Calu3 (cell line): ENCODE results near the gene PMPCA. TPM values are rescaled to one million over a fixed set of nuclear protein-coding genes. Genes with fewer than 3 reads are reported as not detected.

Experiments
- BruUV-seq: library from RNA; stranded (reverse); fragments of 400-500 nt; replicated peaks from 2 replicates; lab custom pipeline; 2021; lab: Mats Ljungman, UMichigan
- CTCF ChIA-PET: fragments of 300-600 bp; sonication (Branson Sonifier 250); formaldehyde crosslinking; loops from one replicate; lab custom pipeline; 2022; ENCODE audit warnings: antibody characterized with exemption; lab: Charles Lee
- DNase-seq: peaks from one replicate; pipeline ENCODE4 v3.0.0; 2022
- H3K27ac Mint-ChIP-seq: one replicate; pipeline ENCODE4 v1.8.0; 2022; ENCODE audit warnings: mixed read lengths; ENCODE audit not compliant: unreplicated experiment
- H3K27me3 Mint-ChIP-seq: one replicate; pipeline ENCODE4 v1.8.0; 2022; ENCODE audit warnings: mixed read lengths; ENCODE audit not compliant: unreplicated experiment
- H3K36me3 Mint-ChIP-seq: one replicate; pipeline ENCODE4 v1.8.0; 2022; ENCODE audit warnings: mild to moderate bottlenecking, moderate library complexity, mixed read lengths; ENCODE audit not compliant: insufficient read depth, unreplicated experiment
- H3K4me1 Mint-ChIP-seq: one replicate; pipeline ENCODE4 v1.8.0; 2022; ENCODE audit warnings: mild to moderate bottlenecking, low read depth, mixed read lengths; ENCODE audit not compliant: unreplicated experiment
- H3K4me3 Mint-ChIP-seq: one replicate; pipeline ENCODE4 v1.8.0; 2022; ENCODE audit warnings: mild to moderate bottlenecking, low read depth, moderate library complexity, mixed read lengths; ENCODE audit not compliant: unreplicated experiment
- H3K9me3 Mint-ChIP-seq: one replicate; pipeline ENCODE4 v1.8.0; 2022; ENCODE audit warnings: low read depth, mixed read lengths; ENCODE audit not compliant: unreplicated experiment
- CTCF ChIP-seq: fragments of 200-600 bp; IDR thresholded peaks from one replicate; pipeline ENCODE4 v1.8.0; 2022; ENCODE audit warnings: antibody characterized with exemption; ENCODE audit not compliant: unreplicated experiment
- intact Hi-C: fragments of 100-400 bp; cut with micrococcal nuclease; formaldehyde crosslinking; loops from one replicate; pipeline ENCODE4 v1.10.0; 2022; ENCODE audit not compliant: unreplicated experiment
- total RNA-seq: library from RNA; stranded (reverse); gene quantifications from 2 replicates; pipeline ENCODE4 v1.2.3, GENCODE V29; 2022

PMPCA gene
- total RNA-seq, 1 experiment from 2014 or later, result 44.0 TPM

GRCh38 chr9:136396219-136396515 is 14.3 kb upstream of the PMPCA start:
- no peak for TF ChIP-seq CTCF
- BruUV-seq, result no TSS peak
- intact Hi-C loops, result no loop called here
- Mint-ChIP-seq H3K27ac (no peak overlapping the region), H3K36me3 (peaks cover 34% of the 10 kb centered on the region), H3K4me3 (no peak overlapping the region), H3K4me1 (no peaks in the 10 kb centered on the region), H3K9me3 (no peaks in the 10 kb centered on the region), H3K27me3 (no peaks in the 10 kb centered on the region)
- DNase-seq, result no peak
- CTCF ChIA-PET, result interaction anchor here (1.4 kb wide), 1 partner anchor 33 kb away, joined by 3 read pairs; the partner anchor contains the start of gene DNLZ

- Mint-ChIP-seq H3K4me3 (no peak overlapping the region), H3K36me3 (peaks cover 36% of the 10 kb centered on the region), H3K27me3 (no peaks in the 10 kb centered on the region), H3K4me1 (no peaks in the 10 kb centered on the region), H3K9me3 (no peaks in the 10 kb centered on the region), H3K27ac (no peak overlapping the region)
- CTCF ChIA-PET, result no interaction called here
- no peak for TF ChIP-seq CTCF
- BruUV-seq, result no TSS peak
- intact Hi-C loops, result no loop called here
- no peak for DNase-seq
These were observed 12.8 kb upstream of the PMPCA start for GRCh38 chr9:136397643-136398042.

GRCh38 chr9:136398286-136398685 is 12.2 kb upstream of the PMPCA start:
- BruUV-seq, result no TSS peak
- no peak for TF ChIP-seq CTCF
- Mint-ChIP-seq H3K36me3 (peaks cover 36% of the 10 kb centered on the region), H3K4me1 (no peaks in the 10 kb centered on the region), H3K9me3 (no peaks in the 10 kb centered on the region), H3K27me3 (no peaks in the 10 kb centered on the region), H3K4me3 (no peak overlapping the region), H3K27ac (no peak overlapping the region)
- intact Hi-C loops, result no loop called here
- CTCF ChIA-PET, result no interaction called here
- DNase-seq, result no peak

GRCh38 chr9:136399176-136400037 is 11.1 kb upstream of the PMPCA start:
- DNase-seq, result peak; percentile 26
- H3K4me3 Mint-ChIP-seq, result peak overlapping the region; percentile 89
- TF ChIP-seq CTCF, result no peak
- H3K9me3 Mint-ChIP-seq, result no peaks in the 10 kb centered on the region
- no peaks in the 10 kb centered on the region for H3K27me3 Mint-ChIP-seq
- BruUV-seq, result no TSS peak
- H3K4me1 Mint-ChIP-seq, result no peaks in the 10 kb centered on the region
- peaks cover 31% of the 10 kb centered on the region for H3K36me3 Mint-ChIP-seq
- intact Hi-C loops, result no loop called here
- H3K27ac Mint-ChIP-seq, result peak overlapping the region; percentile 60
- CTCF ChIA-PET, result no interaction called here
